Endodermal cell (in vitro differentiated cells): Measurements from ENCODE around the gene TRIM36. TPM values are rescaled to one million over a fixed set of nuclear protein-coding genes. Genes with fewer than 3 reads are reported as not detected.

Experiments used
- DNase-seq: peaks from one replicate; pipeline ENCODE4 v3.0.0-alpha.2; 2017
- H3K27ac ChIP-seq: 2 replicates; pipeline ENCODE4 v1.5.1; 2013; ENCODE audit warnings: mild to moderate bottlenecking, low read depth, low read length, moderate library complexity
- H3K27me3 ChIP-seq: 2 replicates; pipeline ENCODE4 v1.6.1; 2013; ENCODE audit warnings: mild to moderate bottlenecking, low read length, moderate library complexity; ENCODE audit not compliant: insufficient read depth, control insufficient read depth, poor library complexity, severe bottlenecking
- H3K36me3 ChIP-seq: 2 replicates; pipeline ENCODE4 v1.7.0; 2013; ENCODE audit warnings: mild to moderate bottlenecking, low read length, moderate library complexity; ENCODE audit not compliant: control insufficient read depth, insufficient read depth
- H3K4me1 ChIP-seq: one replicate; pipeline ENCODE4 v1.7.0; 2013; ENCODE audit warnings: low read length; ENCODE audit not compliant: control insufficient read depth, insufficient read depth
- H3K4me3 ChIP-seq: 2 replicates; pipeline ENCODE4 v1.5.1; 2013; ENCODE audit warnings: mild to moderate bottlenecking, low read length, moderate library complexity
- H3K9ac ChIP-seq: 2 replicates; pipeline ENCODE4 v1.6.1; 2013; ENCODE audit warnings: mild to moderate bottlenecking, low read length, moderate library complexity; ENCODE audit not compliant: poor library complexity, severe bottlenecking; ENCODE audit errors: extremely low read depth
- H3K9me3 ChIP-seq: 2 replicates; pipeline ENCODE4 v1.6.1; 2013; ENCODE audit warnings: mild to moderate bottlenecking, low read length, moderate library complexity; ENCODE audit not compliant: control insufficient read depth
- H3K27ac Mint-ChIP-seq: 2 replicates; pipeline ENCODE4 v1.8.0; 2020; ENCODE audit warnings: mixed read lengths
- H3K27me3 Mint-ChIP-seq: 2 replicates; pipeline ENCODE4 v1.8.0; 2021; ENCODE audit warnings: mild to moderate bottlenecking, mixed read lengths; ENCODE audit not compliant: insufficient read depth
- H3K36me3 Mint-ChIP-seq: 2 replicates; pipeline ENCODE4 v1.8.0; 2020; ENCODE audit warnings: low read depth, mixed read lengths
- H3K4me1 Mint-ChIP-seq: 2 replicates; pipeline ENCODE4 v1.8.0; 2020; ENCODE audit warnings: mixed read lengths
- H3K4me3 Mint-ChIP-seq: 2 replicates; pipeline ENCODE4 v1.8.0; 2020; ENCODE audit warnings: mild to moderate bottlenecking, moderate library complexity, mixed read lengths
- H3K9me3 Mint-ChIP-seq: 2 replicates; pipeline ENCODE4 v1.8.0; 2020; ENCODE audit warnings: mild to moderate bottlenecking, mixed read lengths
- CTCF ChIP-seq: fragments of 200-600 bp; sonication (generic); conservative IDR thresholded peaks from 2 replicates; pipeline ENCODE4 v1.5.0; 2021; ENCODE audit warnings: antibody characterized with exemption, mild to moderate bottlenecking
- WGBS, 2 experiments: methylation state at CpG; one replicate each; pipeline versions ENCODE4 v1.1.5 to v1.1.7; 2013; ENCODE audit warnings: missing lambda C conversion rate in 2 of 2, mixed read lengths in 1 of 2; ENCODE audit not compliant: insufficient coverage in 1 of 2, insufficient read length in 1 of 2; 5-methylcytosine and 5-hydroxymethylcytosine counted together
- total RNA-seq, 2 donors: library from RNA; stranded (reverse); fragmentation: NEBNext Ultra II Directional in 1 of 2; extraction: Animal tissue kit (Norgen Biotek cat#: 25700) in 1 of 2; gene quantifications; 2 replicates in 1 of 2; 3 replicates in 1 of 2; pipeline ENCODE4 v1.2.1, GENCODE V29; 2021

Gene TRIM36
- total RNA-seq, 2 donors from 2014 or later, result 13.3 to 17.3 TPM

DNA sequence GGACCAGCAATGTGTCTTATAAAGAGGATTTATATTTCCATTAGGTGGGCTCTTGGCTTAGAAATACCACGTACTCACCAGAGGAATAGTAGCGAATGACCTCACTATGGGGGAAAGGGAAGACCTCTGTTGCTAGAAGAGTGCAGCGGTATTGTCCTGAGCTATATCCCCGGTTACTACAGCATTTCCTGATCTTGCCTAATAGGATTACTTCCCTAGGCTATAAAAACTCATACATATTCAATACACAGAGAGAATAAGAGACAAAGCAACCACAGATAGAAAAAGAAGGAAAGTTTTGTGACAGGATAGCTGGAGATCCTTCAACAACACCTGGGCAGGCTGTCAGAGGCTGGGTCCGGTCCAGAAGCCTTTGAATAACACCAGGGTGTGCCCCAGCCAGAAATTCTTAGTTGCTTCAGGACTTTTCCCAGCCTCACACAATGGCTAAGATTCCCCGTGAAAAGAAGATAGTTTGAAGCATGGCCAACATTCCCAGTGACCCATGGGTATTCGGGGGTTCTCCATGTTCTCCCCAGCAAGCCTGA lies 85.4 kb downstream of the TRIM36 start:
- peaks cover 6% of the 10 kb centered on the region for H3K9me3 ChIP-seq
- H3K9me3 Mint-ChIP-seq, result peaks cover 9% of the 10 kb centered on the region
- H3K27ac ChIP-seq, result no peak overlapping the region
- H3K27ac Mint-ChIP-seq, result no peak overlapping the region
- WGBS, 2 experiments, result 95 to 98% methylated on average over 4 to 7 of the region's 7 CpGs
- peaks cover 3% of the 10 kb centered on the region for H3K4me1 Mint-ChIP-seq
- H3K36me3 Mint-ChIP-seq, result no peaks in the 10 kb centered on the region
- no peak overlapping the region for H3K4me3 Mint-ChIP-seq
- no peaks in the 10 kb centered on the region for H3K27me3 ChIP-seq
- peaks cover 5% of the 10 kb centered on the region for H3K4me1 ChIP-seq
- no peak overlapping the region for H3K4me3 ChIP-seq
- no peaks in the 10 kb centered on the region for H3K27me3 Mint-ChIP-seq
- TF ChIP-seq CTCF, result no peak
- H3K9ac ChIP-seq, result no peak overlapping the region
- no peak for DNase-seq
- no peaks in the 10 kb centered on the region for H3K36me3 ChIP-seq

GRCh38 chr5:115079924-115080623 lies 89.6 kb downstream of the TRIM36 start:
- WGBS, 2 experiments, result 84 to 100% methylated on average over 2 of the region's 2 CpGs

More at GRCh38 chr5:115079924-115080623, 89.6 kb downstream of the TRIM36 start:
- no peak for DNase-seq
- Histone ChIP-seq H3K9me3 (peaks cover 6% of the 10 kb centered on the region), H3K27me3 (no peaks in the 10 kb centered on the region), H3K4me3 (no peak overlapping the region), H3K36me3 (no peaks in the 10 kb centered on the region), H3K27ac (no peak overlapping the region), H3K9ac (no peak overlapping the region), H3K4me1 (no peaks in the 10 kb centered on the region)
- Mint-ChIP-seq H3K36me3 (no peaks in the 10 kb centered on the region), H3K9me3 (peaks cover 9% of the 10 kb centered on the region), H3K27me3 (no peaks in the 10 kb centered on the region), H3K4me1 (no peaks in the 10 kb centered on the region), H3K27ac (no peak overlapping the region), H3K4me3 (no peak overlapping the region)
- TF ChIP-seq CTCF, result no peak

Other genes with a start within 250 kb of the TRIM36 start
- 10 to 100 TPM; 43.7 to 44.9 TPM for gene PGGT1B, start 93.0 kb upstream of the TRIM36 start, total RNA-seq
- gene CCDC112, start 126.7 kb upstream of the TRIM36 start, total RNA-seq, result 1 to 10 TPM; 6.8 to 7.3 TPM